SK-N-SH (cell line): ENCODE results near the gene CLPX. TPM values are rescaled to one million over a fixed set of nuclear protein-coding genes. Genes with fewer than 3 reads are reported as not detected.

Source experiments
- CTCF ChIA-PET: fragments of 300-600, 350-600 bp; formaldehyde crosslinking; extraction: SDS; loops from one replicate; lab custom pipeline; 2021; lab: Yijun Ruan, JAX
- POLR2A ChIA-PET: fragments of 350-600 bp; sonication (Branson Sonifier 250); formaldehyde crosslinking; extraction: SDS; loops from one replicate; lab custom pipeline; 2020; ENCODE audit warnings: antibody characterized with exemption, inconsistent platforms; lab: Yijun Ruan, JAX
- DNase-seq: peaks from one replicate; pipeline ENCODE4 v3.0.0; 2012
- H2AFZ ChIP-seq: fragments of 200-600 bp; sonication (generic); 2 replicates; pipeline ENCODE4 v1.8.1; 2016; ENCODE audit warnings: antibody characterized with exemption, mild to moderate bottlenecking, low read depth
- H3F3A ChIP-seq: fragments of 200-600 bp; sonication (generic); replicated peaks from 2 replicates; pipeline ENCODE3; 2016; ENCODE audit warnings: antibody characterized with exemption, mild to moderate bottlenecking; ENCODE audit not compliant: insufficient read depth
- H3K27ac ChIP-seq, 2 experiments: fragments of 200-500 bp in 1 of 2; fragments of 200-600 bp in 1 of 2; sonication (Bioruptor generic) in 1 of 2; sonication (generic), shearing (Covaris generic) in 1 of 2; 2 replicates each; pipeline versions ENCODE4 v1.5.1 to v1.6.1; 2014 to 2016; ENCODE audit warnings: low read depth in 2 of 2, inconsistent platforms in 1 of 2, low read length in 1 of 2, mild to moderate bottlenecking in 1 of 2, mixed read lengths in 1 of 2
- H3K27me3 ChIP-seq: fragments of 200-600 bp; sonication (generic), shearing (Covaris generic); 2 replicates; pipeline ENCODE4 v1.6.1; 2016; ENCODE audit warnings: mixed run types; ENCODE audit not compliant: insufficient read depth
- H3K36me3 ChIP-seq, 2 experiments: fragments of 200-500 bp in 1 of 2; fragments of 200-600 bp in 1 of 2; sonication (Bioruptor generic) in 1 of 2; sonication (generic) in 1 of 2; replicated peaks in 1 of 2; 2 replicates each; pipeline versions ENCODE3 to v1.5.1; 2014 to 2016; ENCODE audit warnings: low read length in 1 of 2, mild to moderate bottlenecking in 1 of 2; ENCODE audit not compliant: insufficient read depth in 2 of 2, control insufficient read depth in 1 of 2
- H3K4me1 ChIP-seq, 2 experiments: fragments of 200-500 bp in 1 of 2; fragments of 200-600 bp in 1 of 2; sonication (Bioruptor generic) in 1 of 2; sonication (generic), shearing (Covaris generic) in 1 of 2; 2 replicates each; pipeline versions ENCODE4 v1.5.1 to v1.6.1; 2014 to 2016; ENCODE audit warnings: low read depth in 1 of 2, low read length in 1 of 2, mixed run types in 1 of 2; ENCODE audit not compliant: insufficient read depth in 2 of 2, control insufficient read depth in 1 of 2
- H3K4me2 ChIP-seq: fragments of 200-600 bp; sonication (generic), shearing (Covaris generic); 2 replicates; pipeline ENCODE4 v1.6.1; 2017; ENCODE audit warnings: mixed run types
- H3K4me3 ChIP-seq, 2 experiments: fragments of 200-500 bp in 1 of 2; fragments of 200-600 bp in 1 of 2; sonication (Bioruptor generic) in 1 of 2; sonication (generic), shearing (Covaris generic) in 1 of 2; 2 replicates each; pipeline versions ENCODE4 v1.5.1 to v1.8.1; 2014 to 2016; ENCODE audit warnings: low read depth in 2 of 2, inconsistent platforms in 1 of 2, low read length in 1 of 2, mild to moderate bottlenecking in 1 of 2, mixed read lengths in 1 of 2, moderate library complexity in 1 of 2
- H3K79me2 ChIP-seq: fragments of 200-600 bp; sonication (generic); 2 replicates; pipeline ENCODE4 v1.8.1; 2017; ENCODE audit warnings: mild to moderate bottlenecking; ENCODE audit not compliant: insufficient read depth
- H3K9ac ChIP-seq: fragments of 200-600 bp; sonication (generic); 2 replicates; pipeline ENCODE4 v1.6.1; 2017; ENCODE audit warnings: mixed run types
- H3K9me2 ChIP-seq: fragments of 200-600 bp; sonication (generic); 2 replicates; pipeline ENCODE4 v1.6.1; 2017; ENCODE audit warnings: mixed run types
- H3K9me3 ChIP-seq: fragments of 200-600 bp; sonication (generic); 2 replicates; pipeline ENCODE4 v1.6.1; 2017; ENCODE audit warnings: mixed run types, mild to moderate bottlenecking, moderate library complexity
- H4K20me1 ChIP-seq: fragments of 200-600 bp; sonication (generic); 2 replicates; pipeline ENCODE4 v1.6.1; 2017; ENCODE audit warnings: mild to moderate bottlenecking, mixed run types; ENCODE audit not compliant: insufficient read depth
- CHD2 ChIP-seq: fragments of 150-350 bp; IDR thresholded peaks from 2 replicates; pipeline ENCODE4 v1.6.1; 2018; ENCODE audit warnings: low read length; ENCODE audit not compliant: partially characterized antibody
- CTCF ChIP-seq: fragments of 200-600 bp; sonication (generic); IDR thresholded peaks from 2 replicates; pipeline ENCODE4 v1.6.1; 2017; ENCODE audit warnings: antibody characterized with exemption, mild to moderate bottlenecking, moderate library complexity
- ELF1 ChIP-seq: IDR thresholded peaks from 2 replicates; pipeline ENCODE4 v1.4.0; 2012
- EP300 ChIP-seq, 2 experiments: IDR thresholded peaks; 2 replicates each; pipeline versions ENCODE4 v1.4.0 to v1.6.1; 2012; ENCODE audit warnings: borderline replicate concordance in 1 of 2, low read depth in 1 of 2, low read length in 1 of 2
- FOSL2 ChIP-seq: IDR thresholded peaks from 2 replicates; pipeline ENCODE4 v1.4.0; 2012; ENCODE audit warnings: low read depth, mild to moderate bottlenecking, moderate library complexity, borderline replicate concordance
- FOXM1 ChIP-seq: IDR thresholded peaks from 2 replicates; pipeline ENCODE4 v1.4.0; 2012; ENCODE audit warnings: low read depth, mild to moderate bottlenecking
- GABPA ChIP-seq: IDR thresholded peaks from 2 replicates; pipeline ENCODE4 v1.4.0; 2012; ENCODE audit warnings: low read depth, mild to moderate bottlenecking
- GATA2 ChIP-seq: sonication (generic); formaldehyde crosslinking; IDR thresholded peaks from 2 replicates; pipeline ENCODE4 v1.5.0; 2020; ENCODE audit warnings: mild to moderate bottlenecking, missing genetic modification reagents
- MAX ChIP-seq: IDR thresholded peaks from 2 replicates; pipeline ENCODE4 v1.4.0; 2012; ENCODE audit warnings: low read depth
- MXI1 ChIP-seq: IDR thresholded peaks from 2 replicates; pipeline ENCODE4 v1.6.1; 2012; ENCODE audit warnings: mild to moderate bottlenecking, low read depth, low read length, improper control_type of control experiment
- NFIC ChIP-seq: IDR thresholded peaks from 2 replicates; pipeline ENCODE4 v1.4.0; 2012; ENCODE audit warnings: borderline replicate concordance
- PBX3 ChIP-seq: IDR thresholded peaks from 2 replicates; pipeline ENCODE4; 2012
- POLR2AphosphoS5 ChIP-seq: IDR thresholded peaks from 2 replicates; pipeline ENCODE4 v1.6.1; 2012; ENCODE audit warnings: low read depth, low read length
- RAD21 ChIP-seq: IDR thresholded peaks from 2 replicates; pipeline ENCODE4 v1.6.1; 2012; ENCODE audit warnings: mild to moderate bottlenecking, low read length
- RXRA ChIP-seq: IDR thresholded peaks from 2 replicates; pipeline ENCODE4 v1.4.0; 2012; ENCODE audit warnings: low read depth, mild to moderate bottlenecking, borderline replicate concordance
- TAF1 ChIP-seq: IDR thresholded peaks from 2 replicates; pipeline ENCODE4 v1.6.1; 2012; ENCODE audit warnings: low read depth, mild to moderate bottlenecking, low read length, moderate library complexity, borderline replicate concordance
- TCF12 ChIP-seq: IDR thresholded peaks from 2 replicates; pipeline ENCODE4 v1.4.0; 2012
- TEAD4 ChIP-seq: IDR thresholded peaks from 2 replicates; pipeline ENCODE4 v1.4.0; 2012; ENCODE audit warnings: mild to moderate bottlenecking, borderline replicate concordance; ENCODE audit not compliant: insufficient read depth
- USF2 ChIP-seq: fragments of 150-350 bp; IDR thresholded peaks from 2 replicates; pipeline ENCODE4 v1.6.1; 2017; ENCODE audit warnings: antibody characterized with exemption, low read length, low read depth, borderline replicate concordance
- YY1 ChIP-seq: IDR thresholded peaks from 2 replicates; pipeline ENCODE4 v1.4.0; 2012; ENCODE audit warnings: low read depth, mild to moderate bottlenecking
- ZBTB33 ChIP-seq: IDR thresholded peaks from 2 replicates; pipeline ENCODE4 v1.4.0; 2012; ENCODE audit warnings: low read depth, borderline replicate concordance
- WGBS: methylation state at CpG from one replicate; pipeline ENCODE4 v1.1.6; 2017; ENCODE audit warnings: low lambda C conversion rate; 5-methylcytosine and 5-hydroxymethylcytosine counted together
- polyA plus RNA-seq, 3 experiments: library from polyadenylated mRNA; depleted of rRNA; stranded (reverse); fragments of >200 nt; gene quantifications; 2 replicates each; pipeline ENCODE4 v1.2.3, GENCODE V29; 2012

CLPX gene
- polyA plus RNA-seq, 1 of the 3 experiments (the other 2 are of a cell fraction) = 12.9 TPM

- H3K4me2 ChIP-seq = no peak overlapping the region
- no peak for TF ChIP-seq USF2
- TF ChIP-seq FOXM1 = no peak
- TF ChIP-seq GABPA = no peak
- no peak for TF ChIP-seq RXRA
- no peak for TF ChIP-seq TCF12
- TF ChIP-seq CHD2 = no peak
- TF ChIP-seq TEAD4 = no peak
- no peak for TF ChIP-seq PBX3
- TF ChIP-seq EP300 (IDR thresholded peaks at IDR 0.05; ENCODE audit: borderline replicate concordance in 1 of 2, low read depth in 1 of 2, low read length in 1 of 2) = no peak
- TF ChIP-seq FOSL2 = no peak
- no peak for TF ChIP-seq MAX
- TF ChIP-seq CTCF = no peak
- no peak for TF ChIP-seq ELF1
- TF ChIP-seq GATA2 (CRISPR knock-in tag) = no peak
- CTCF ChIA-PET = interaction anchor here (1.0 to 2.9 kb wide), 4 partner anchors 10 to 76 kb away, joined by 3 to 14 read pairs (median 8); partner anchors contain the start of gene CILP
- no peaks in the 10 kb centered on the region for H3K79me2 ChIP-seq
- no peak for DNase-seq
- H3K27me3 ChIP-seq = no peaks in the 10 kb centered on the region
- no peak overlapping the region for H3K9ac ChIP-seq
- H3K36me3 ChIP-seq = no peaks in the 10 kb centered on the region
- no peaks in the 10 kb centered on the region for H3F3A ChIP-seq
- H3K27ac ChIP-seq = no peak overlapping the region
- H3K9me3 ChIP-seq = no peaks in the 10 kb centered on the region
- no peak overlapping the region for H2AFZ ChIP-seq
- WGBS = 86% methylated on average over 2 of the region's 2 CpGs
- H3K4me1 ChIP-seq = no peaks in the 10 kb centered on the region
- POLR2A ChIA-PET = no interaction called here
- H3K9me2 ChIP-seq = no peaks in the 10 kb centered on the region
- H4K20me1 ChIP-seq = no peaks in the 10 kb centered on the region
- H3K4me3 ChIP-seq = no peak overlapping the region
These were observed 36.6 kb upstream of the CLPX start for GRCh38 chr15:65221697-65222096.

GRCh38 chr15:65219137-65219536 lies 34.0 kb upstream of the CLPX start:
- POLR2A ChIA-PET = no interaction called here
- Histone ChIP-seq H3K27ac (no peak overlapping the region), H3K9me2 (no peaks in the 10 kb centered on the region), H3K9ac (no peak overlapping the region), H4K20me1 (no peaks in the 10 kb centered on the region), H3K79me2 (no peaks in the 10 kb centered on the region), H3K27me3 (no peaks in the 10 kb centered on the region), H3K4me2 (no peak overlapping the region), H3K9me3 (no peaks in the 10 kb centered on the region), H3F3A (no peaks in the 10 kb centered on the region), H3K4me1 (no peaks in the 10 kb centered on the region), H3K36me3 (no peaks in the 10 kb centered on the region), H2AFZ (no peak overlapping the region), H3K4me3 (no peak overlapping the region)
- 77% methylated on average over 3 of the region's 3 CpGs for WGBS
- CTCF ChIA-PET = interaction anchor here (2.4 kb wide), 1 partner anchor 52 kb away, joined by 8 read pairs; no protein-coding TSS in a partner anchor
- DNase-seq = no peak
- TF ChIP-seq GABPA (no peak), ELF1 (no peak), YY1 (no peak), POLR2AphosphoS5 (no peak), FOXM1 (no peak), CHD2 (no peak), TAF1 (no peak), EP300 (IDR thresholded peaks at IDR 0.05; ENCODE audit: borderline replicate concordance in 1 of 2, low read depth in 1 of 2, low read length in 1 of 2) (no peak), NFIC (no peak), USF2 (no peak), GATA2 (CRISPR knock-in tag) (no peak), RAD21 (no peak), MXI1 (no peak), RXRA (no peak), TCF12 (no peak), ZBTB33 (no peak), FOSL2 (no peak)
